Astrocyte (in vitro differentiated cells and primary cell): ENCODE data around the gene SNAPC3. TPM values are rescaled to one million over a fixed set of nuclear protein-coding genes. Genes with fewer than 3 reads are reported as not detected.
"Not testable (repeated sequence)": the region's sequence is repeated elsewhere in the genome, so short reads cannot be mapped to it uniquely, and the experiment has no call there.

ENCODE experiments used
- DNase-seq: peaks from one replicate; pipeline ENCODE4 v3.0.0-alpha.2; 2010; ENCODE audit warnings: low read depth
- FAIRE-seq: peaks from 2 replicates; lab custom pipeline; 2011; peaks lifted over from hg19 to GRCh38; lab: Jason Lieb, UNC
- H2AFZ ChIP-seq: 2 replicates; pipeline ENCODE4 v1.6.0; 2012; ENCODE audit warnings: low read depth, low read length, inconsistent platforms
- H3K27ac ChIP-seq: 2 replicates; pipeline ENCODE4 v1.5.1; 2011; ENCODE audit warnings: low read depth, low read length, inconsistent platforms
- H3K27me3 ChIP-seq: 2 replicates; pipeline ENCODE4 v1.6.0; 2011; ENCODE audit warnings: low read length, inconsistent platforms; ENCODE audit not compliant: insufficient read depth
- H3K36me3 ChIP-seq: 2 replicates; pipeline ENCODE4 v1.5.1; 2011; ENCODE audit warnings: low read length, inconsistent platforms; ENCODE audit not compliant: insufficient read depth
- H3K4me1 ChIP-seq: 2 replicates; pipeline ENCODE4 v1.5.1; 2011; ENCODE audit warnings: low read length, inconsistent platforms; ENCODE audit not compliant: insufficient read depth
- H3K4me2 ChIP-seq: 2 replicates; pipeline ENCODE4 v1.6.0; 2012; ENCODE audit warnings: low read length, inconsistent platforms
- H3K4me3 ChIP-seq: 2 replicates; pipeline ENCODE4 v1.5.1; 2011; ENCODE audit warnings: low read depth, mild to moderate bottlenecking, low read length, inconsistent platforms; ENCODE audit not compliant: insufficient read depth
- H3K79me2 ChIP-seq: 2 replicates; pipeline ENCODE4 v1.6.0; 2012; ENCODE audit warnings: mild to moderate bottlenecking, low read length, inconsistent platforms; ENCODE audit not compliant: insufficient read depth
- H3K9ac ChIP-seq: 2 replicates; pipeline ENCODE4 v1.6.0; 2012; ENCODE audit warnings: mild to moderate bottlenecking, low read length, inconsistent platforms
- H3K9me3 ChIP-seq: 2 replicates; pipeline ENCODE4 v1.5.1; 2012; ENCODE audit warnings: low read depth, mild to moderate bottlenecking, low read length, inconsistent platforms; ENCODE audit not compliant: insufficient read depth
- H4K20me1 ChIP-seq: 2 replicates; pipeline ENCODE4 v1.6.0; 2012; ENCODE audit warnings: low read length, inconsistent platforms; ENCODE audit not compliant: insufficient read depth
- H3K27ac Mint-ChIP-seq: one replicate; pipeline ENCODE4 v1.8.0; 2021; ENCODE audit warnings: mild to moderate bottlenecking, mixed read lengths; ENCODE audit not compliant: unreplicated experiment
- H3K27me3 Mint-ChIP-seq: one replicate; pipeline ENCODE4 v1.8.0; 2021; ENCODE audit warnings: low read depth, mixed read lengths; ENCODE audit not compliant: unreplicated experiment
- H3K36me3 Mint-ChIP-seq: one replicate; pipeline ENCODE4 v1.8.0; 2021; ENCODE audit warnings: low read depth, mixed read lengths; ENCODE audit not compliant: unreplicated experiment
- H3K4me1 Mint-ChIP-seq: one replicate; pipeline ENCODE4 v1.8.0; 2021; ENCODE audit warnings: low read depth, mixed read lengths; ENCODE audit not compliant: unreplicated experiment
- H3K4me3 Mint-ChIP-seq: one replicate; pipeline ENCODE4 v1.8.0; 2021; ENCODE audit warnings: mild to moderate bottlenecking, moderate library complexity, mixed read lengths; ENCODE audit not compliant: unreplicated experiment
- H3K9me3 Mint-ChIP-seq: one replicate; pipeline ENCODE4 v1.8.0; 2021; ENCODE audit warnings: mild to moderate bottlenecking, mixed read lengths; ENCODE audit not compliant: unreplicated experiment
- CTCF ChIP-seq: IDR thresholded peaks from 2 replicates; pipeline ENCODE4 v1.5.1; 2011; ENCODE audit warnings: low read depth, mild to moderate bottlenecking, inconsistent platforms, low read length, moderate library complexity; ENCODE audit not compliant: insufficient read depth
- EZH2 ChIP-seq: IDR thresholded peaks from 2 replicates; pipeline ENCODE4 v1.6.1; 2012; ENCODE audit warnings: mild to moderate bottlenecking, low read length, inconsistent platforms; ENCODE audit not compliant: insufficient read depth
- total RNA-seq: library from RNA; stranded (reverse); gene quantifications from 2 replicates; pipeline ENCODE4 v1.2.1, GENCODE V29; 2021

The SNAPC3 gene
- total RNA-seq, 1 donor from 2014 or later = 40.3 TPM

- peaks cover 10% of the 10 kb centered on the region for H3K4me1 ChIP-seq
- peaks cover 5% of the 10 kb centered on the region for H3K36me3 Mint-ChIP-seq
- peaks cover 50% of the 10 kb centered on the region for H4K20me1 ChIP-seq
- no peak overlapping the region for H2AFZ ChIP-seq
- no peak for DNase-seq
- no peaks in the 10 kb centered on the region for H3K9me3 Mint-ChIP-seq
- peaks cover 13% of the 10 kb centered on the region for H3K4me1 Mint-ChIP-seq
- H3K27ac Mint-ChIP-seq = no peak overlapping the region
- H3K9me3 ChIP-seq = no peaks in the 10 kb centered on the region
- TF ChIP-seq EZH2 = no peak
- TF ChIP-seq CTCF = no peak
- peaks cover 83% of the 10 kb centered on the region for H3K79me2 ChIP-seq
- no peak for FAIRE-seq
- no peak overlapping the region for H3K9ac ChIP-seq
- no peak overlapping the region for H3K4me3 Mint-ChIP-seq
- H3K4me3 ChIP-seq = no peak overlapping the region
- H3K4me2 ChIP-seq = no peak overlapping the region
- peaks cover 22% of the 10 kb centered on the region for H3K36me3 ChIP-seq
- no peaks in the 10 kb centered on the region for H3K27me3 ChIP-seq
- no peaks in the 10 kb centered on the region for H3K27me3 Mint-ChIP-seq
- no peak overlapping the region for H3K27ac ChIP-seq
Observed at GRCh38 chr9:15426019-15426418, 3.3 kb downstream of the SNAPC3 start.

- not testable (repeated sequence) for H3K27ac ChIP-seq, H3K9me3 Mint-ChIP-seq, H3K36me3 Mint-ChIP-seq, H3K27ac Mint-ChIP-seq, H3K4me1 Mint-ChIP-seq, FAIRE-seq, H3K4me3 ChIP-seq, H3K27me3 ChIP-seq, H2AFZ ChIP-seq, H3K9me3 ChIP-seq, H3K4me3 Mint-ChIP-seq, H3K27me3 Mint-ChIP-seq, DNase-seq, H3K4me1 ChIP-seq, H3K9ac ChIP-seq, H3K4me2 ChIP-seq
- peaks cover 97% of the 10 kb centered on the region for H3K79me2 ChIP-seq
- peaks cover 63% of the 10 kb centered on the region for H4K20me1 ChIP-seq
- peaks cover 22% of the 10 kb centered on the region for H3K36me3 ChIP-seq
Observed at GRCh38 chr9:15427702-15428101, 5.0 kb downstream of the SNAPC3 start.

GRCh38 chr9:15430920-15431844, 8.5 kb downstream of the SNAPC3 start:
- no peak for TF ChIP-seq EZH2
- no peak for TF ChIP-seq CTCF
- Mint-ChIP-seq H3K4me3 (no peak overlapping the region), H3K9me3 (no peaks in the 10 kb centered on the region), H3K27ac (no peak overlapping the region), H3K4me1 (peaks cover 7% of the 10 kb centered on the region), H3K36me3 (peaks cover 7% of the 10 kb centered on the region), H3K27me3 (no peaks in the 10 kb centered on the region)
- Histone ChIP-seq H3K79me2 (peaks cover 90% of the 10 kb centered on the region), H3K4me1 (no peaks in the 10 kb centered on the region), H4K20me1 (peaks cover 56% of the 10 kb centered on the region), H3K27ac (no peak overlapping the region), H2AFZ (no peak overlapping the region), H3K9ac (no peak overlapping the region), H3K4me2 (no peak overlapping the region), H3K27me3 (no peaks in the 10 kb centered on the region), H3K9me3 (no peaks in the 10 kb centered on the region), H3K4me3 (no peak overlapping the region), H3K36me3 (peaks cover 22% of the 10 kb centered on the region)
- FAIRE-seq = no peak
- DNase-seq = no peak
